ENCODE data around the gene CIZ1.

CIZ1 gene

GRCh38 chr9:128120061-128120740 lies 71.2 kb downstream of the CIZ1 start:
- no peak overlapping the region for H3K4me3 ChIP-seq (ENCODE audit: control insufficient read depth, low read depth, low read length)
- no peak for DNase-seq (ENCODE audit: low read depth)
- no peak for TF ChIP-seq CTCF (conservative IDR thresholded peaks at IDR 0.05; ENCODE audit: control insufficient read depth, insufficient read depth, low read depth, low read length)

GRCh38 chr9:128118971-128119665 lies 72.3 kb downstream of the CIZ1 start:
- DNase-seq (ENCODE audit: low read depth), result no peak
- no peak overlapping the region for H3K4me3 ChIP-seq (ENCODE audit: control insufficient read depth, low read depth, low read length)
- no peak for TF ChIP-seq CTCF (conservative IDR thresholded peaks at IDR 0.05; ENCODE audit: control insufficient read depth, insufficient read depth, low read depth, low read length)

GRCh38 chr9:128118472-128118857 lies 72.9 kb downstream of the CIZ1 start:
- no peak overlapping the region for H3K4me3 ChIP-seq (ENCODE audit: control insufficient read depth, low read depth, low read length)
- no peak for TF ChIP-seq CTCF (conservative IDR thresholded peaks at IDR 0.05; ENCODE audit: control insufficient read depth, insufficient read depth, low read depth, low read length)
- DNase-seq (ENCODE audit: low read depth), result no peak

- peak; percentile 100 for TF ChIP-seq CTCF (conservative IDR thresholded peaks at IDR 0.05; ENCODE audit: control insufficient read depth, insufficient read depth, low read depth, low read length)
- peak; percentile 84 for DNase-seq (ENCODE audit: low read depth)
- H3K4me3 ChIP-seq (ENCODE audit: control insufficient read depth, low read depth, low read length), result no peak overlapping the region
These were observed 73.5 kb downstream of the CIZ1 start for GRCh38 chr9:128117613-128118471.

- TF ChIP-seq CTCF (conservative IDR thresholded peaks at IDR 0.05; ENCODE audit: control insufficient read depth, insufficient read depth, low read depth, low read length), result no peak
- H3K4me3 ChIP-seq (ENCODE audit: control insufficient read depth, low read depth, low read length), result no peak overlapping the region
- DNase-seq (ENCODE audit: low read depth), result no peak
These were observed 75.0 kb downstream of the CIZ1 start for GRCh38 chr9:128116104-128117083.
